ENCODE measurements around the gene GDPD5.

GDPD5 gene

DNA sequence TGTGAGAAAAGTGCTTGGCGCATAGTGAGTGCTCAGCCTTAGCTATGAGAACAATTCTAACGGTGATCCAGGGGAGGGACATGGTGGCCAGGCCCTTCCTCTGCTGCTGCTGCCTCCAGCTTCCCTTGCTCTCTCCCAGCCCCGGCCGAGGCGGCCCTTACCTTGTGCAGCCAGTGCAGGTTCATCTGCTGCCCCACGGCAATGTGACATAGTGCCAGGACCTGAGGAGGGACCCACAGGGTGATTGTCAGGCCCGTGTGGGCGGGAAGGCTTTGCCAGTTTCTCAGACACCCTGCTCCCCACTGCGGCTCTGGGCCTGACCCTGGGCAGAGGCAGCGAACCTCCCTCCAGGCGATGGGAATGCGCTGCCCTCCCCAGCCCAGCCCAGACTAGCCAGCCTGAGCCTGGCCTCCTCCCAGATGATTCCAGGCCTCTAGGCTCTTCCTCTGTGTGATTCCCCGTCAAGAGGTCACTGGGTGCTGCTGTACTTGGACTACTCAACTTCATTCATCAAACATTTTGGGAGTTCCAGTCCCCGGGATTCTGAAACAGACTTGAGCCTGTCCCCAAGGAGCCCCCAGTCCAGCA is 69.1 kb downstream of the GDPD5 start:
- H3K4me3 Mint-ChIP-seq, result no peak overlapping the region
- no peak overlapping the region for H3K27ac Mint-ChIP-seq
- H3K9me3 Mint-ChIP-seq, result no peaks in the 10 kb centered on the region
- no peaks in the 10 kb centered on the region for H3K36me3 Mint-ChIP-seq (ENCODE audit: low read depth)
- H3K4me1 Mint-ChIP-seq (ENCODE audit: low read depth), result no peaks in the 10 kb centered on the region
- H3K27me3 Mint-ChIP-seq (ENCODE audit: low read depth), result no peaks in the 10 kb centered on the region

GRCh38 chr11:75454987-75455386 is 70.8 kb downstream of the GDPD5 start:
- H3K27me3 Mint-ChIP-seq (ENCODE audit: low read depth), result no peaks in the 10 kb centered on the region
- H3K4me1 Mint-ChIP-seq (ENCODE audit: low read depth), result no peaks in the 10 kb centered on the region
- no peak overlapping the region for H3K27ac Mint-ChIP-seq
- no peak overlapping the region for H3K4me3 Mint-ChIP-seq
- H3K9me3 Mint-ChIP-seq, result no peaks in the 10 kb centered on the region
- no peaks in the 10 kb centered on the region for H3K36me3 Mint-ChIP-seq (ENCODE audit: low read depth)

DNA sequence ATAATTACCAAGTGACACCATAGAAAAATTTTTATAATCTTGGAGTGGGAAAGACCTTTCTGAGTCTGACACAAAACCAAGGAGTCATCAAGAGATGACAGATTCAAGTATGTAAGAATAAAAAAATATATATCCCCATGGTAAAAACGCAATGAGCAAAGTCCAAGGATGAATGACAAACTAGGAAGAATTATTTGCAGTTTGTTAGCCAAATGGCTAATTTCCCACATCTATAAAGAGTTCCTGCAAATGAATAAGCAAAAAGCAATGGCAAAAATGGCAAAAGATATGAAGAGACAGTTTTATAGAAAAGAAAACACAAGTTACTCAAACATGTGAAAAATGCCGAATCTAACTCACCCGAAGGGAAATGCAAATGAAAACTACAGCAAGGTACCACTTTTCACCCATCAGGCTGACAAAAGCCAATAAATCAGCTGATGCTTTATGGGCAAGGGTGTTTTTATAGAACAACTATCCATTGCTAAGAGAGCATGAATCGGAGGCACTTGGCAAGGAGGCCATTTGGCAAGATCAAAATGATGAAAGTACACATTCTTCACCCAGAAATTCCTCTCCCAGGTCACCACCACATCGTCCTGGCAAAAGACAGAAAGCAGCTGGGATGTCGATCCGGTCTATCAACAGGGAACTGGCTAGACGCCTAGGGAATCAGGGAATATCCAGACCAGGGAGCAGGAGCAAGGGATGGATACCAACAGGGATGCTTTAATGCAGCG is 71.7 kb downstream of the GDPD5 start:
- H3K27me3 Mint-ChIP-seq (ENCODE audit: low read depth), result no peaks in the 10 kb centered on the region
- no peak overlapping the region for H3K27ac Mint-ChIP-seq
- H3K4me1 Mint-ChIP-seq (ENCODE audit: low read depth), result no peaks in the 10 kb centered on the region
- H3K4me3 Mint-ChIP-seq, result no peak overlapping the region
- H3K36me3 Mint-ChIP-seq (ENCODE audit: low read depth), result no peaks in the 10 kb centered on the region
- H3K9me3 Mint-ChIP-seq, result no peaks in the 10 kb centered on the region

GRCh38 chr11:75450826-75451821 is 74.6 kb downstream of the GDPD5 start:
- no peak overlapping the region for H3K4me3 Mint-ChIP-seq
- H3K4me1 Mint-ChIP-seq (ENCODE audit: low read depth), result no peaks in the 10 kb centered on the region
- no peaks in the 10 kb centered on the region for H3K27me3 Mint-ChIP-seq (ENCODE audit: low read depth)
- no peaks in the 10 kb centered on the region for H3K9me3 Mint-ChIP-seq
- no peaks in the 10 kb centered on the region for H3K36me3 Mint-ChIP-seq (ENCODE audit: low read depth)
- no peak overlapping the region for H3K27ac Mint-ChIP-seq

GRCh38 chr11:75450236-75450635 is 75.5 kb downstream of the GDPD5 start:
- Mint-ChIP-seq H3K27ac (no peak overlapping the region), H3K9me3 (no peaks in the 10 kb centered on the region), H3K4me3 (no peak overlapping the region), H3K4me1 (ENCODE audit: low read depth) (no peaks in the 10 kb centered on the region), H3K27me3 (ENCODE audit: low read depth) (no peaks in the 10 kb centered on the region), H3K36me3 (ENCODE audit: low read depth) (no peaks in the 10 kb centered on the region)

- Mint-ChIP-seq H3K27ac (no peak overlapping the region), H3K9me3 (no peaks in the 10 kb centered on the region), H3K4me1 (ENCODE audit: low read depth) (no peaks in the 10 kb centered on the region), H3K27me3 (ENCODE audit: low read depth) (no peaks in the 10 kb centered on the region), H3K4me3 (no peak overlapping the region), H3K36me3 (ENCODE audit: low read depth) (no peaks in the 10 kb centered on the region)
Observed at GRCh38 chr11:75449776-75450175, 76.0 kb downstream of the GDPD5 start.

DNA sequence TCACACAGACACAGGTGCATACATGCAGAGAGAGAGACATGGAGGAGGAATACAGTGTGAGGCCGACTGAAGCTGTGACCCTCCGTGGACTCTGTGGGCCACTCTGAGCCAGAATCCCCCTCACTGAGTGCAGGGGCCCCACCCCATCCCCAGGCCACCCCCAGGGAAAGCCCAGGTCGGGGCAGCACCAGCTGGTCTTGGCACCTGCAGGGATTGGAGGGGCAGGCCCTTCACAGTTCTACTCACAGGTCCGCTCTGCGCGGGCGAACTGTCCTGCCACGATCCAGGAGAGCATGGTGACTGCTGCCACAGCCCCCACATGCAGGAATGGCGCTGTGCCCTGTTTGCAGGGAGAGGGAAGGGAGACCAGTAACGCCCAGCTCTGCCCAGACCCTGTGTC is 76.5 kb downstream of the GDPD5 start:
- no peak overlapping the region for H3K4me3 Mint-ChIP-seq
- no peaks in the 10 kb centered on the region for H3K27me3 Mint-ChIP-seq (ENCODE audit: low read depth)
- no peak overlapping the region for H3K27ac Mint-ChIP-seq
- H3K4me1 Mint-ChIP-seq (ENCODE audit: low read depth), result no peaks in the 10 kb centered on the region
- H3K36me3 Mint-ChIP-seq (ENCODE audit: low read depth), result no peaks in the 10 kb centered on the region
- H3K9me3 Mint-ChIP-seq, result no peaks in the 10 kb centered on the region

- H3K27ac Mint-ChIP-seq, result no peak overlapping the region
- H3K9me3 Mint-ChIP-seq, result no peaks in the 10 kb centered on the region
- no peak overlapping the region for H3K4me3 Mint-ChIP-seq
- H3K27me3 Mint-ChIP-seq (ENCODE audit: low read depth), result no peaks in the 10 kb centered on the region
- H3K36me3 Mint-ChIP-seq (ENCODE audit: low read depth), result no peaks in the 10 kb centered on the region
- H3K4me1 Mint-ChIP-seq (ENCODE audit: low read depth), result no peaks in the 10 kb centered on the region
Observed at GRCh38 chr11:75447415-75447814, 78.3 kb downstream of the GDPD5 start.

- H3K36me3 Mint-ChIP-seq (ENCODE audit: low read depth), result no peaks in the 10 kb centered on the region
- H3K4me3 Mint-ChIP-seq, result no peak overlapping the region
- no peaks in the 10 kb centered on the region for H3K9me3 Mint-ChIP-seq
- no peaks in the 10 kb centered on the region for H3K27me3 Mint-ChIP-seq (ENCODE audit: low read depth)
- H3K27ac Mint-ChIP-seq, result no peak overlapping the region
- H3K4me1 Mint-ChIP-seq (ENCODE audit: low read depth), result no peaks in the 10 kb centered on the region
Observed at GRCh38 chr11:75445315-75445953, 80.3 kb downstream of the GDPD5 start.

DNA sequence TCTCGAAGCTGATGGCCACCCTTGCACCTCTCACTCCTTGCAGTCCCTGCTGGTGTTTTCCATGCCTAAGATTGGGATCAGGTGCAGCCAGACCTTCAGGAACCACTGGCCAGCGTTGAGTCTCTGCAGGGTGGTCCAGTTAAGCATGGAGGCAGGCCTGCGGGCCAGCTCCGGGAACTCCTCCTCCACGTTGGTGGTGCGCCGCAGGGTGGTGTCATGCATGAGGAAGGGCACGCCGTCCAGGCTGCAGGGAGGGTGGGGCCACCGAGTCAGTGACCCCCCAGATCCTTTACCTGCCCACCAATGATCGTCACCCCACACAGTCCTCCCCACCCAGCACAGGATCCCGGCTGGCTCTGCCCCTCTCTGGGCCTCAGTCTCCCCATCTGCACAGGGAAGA is 82.7 kb downstream of the GDPD5 start:
- no peaks in the 10 kb centered on the region for H3K4me1 Mint-ChIP-seq (ENCODE audit: low read depth)
- H3K27me3 Mint-ChIP-seq (ENCODE audit: low read depth), result no peaks in the 10 kb centered on the region
- no peaks in the 10 kb centered on the region for H3K9me3 Mint-ChIP-seq
- H3K4me3 Mint-ChIP-seq, result no peak overlapping the region
- no peak overlapping the region for H3K27ac Mint-ChIP-seq
- no peaks in the 10 kb centered on the region for H3K36me3 Mint-ChIP-seq (ENCODE audit: low read depth)

DNA sequence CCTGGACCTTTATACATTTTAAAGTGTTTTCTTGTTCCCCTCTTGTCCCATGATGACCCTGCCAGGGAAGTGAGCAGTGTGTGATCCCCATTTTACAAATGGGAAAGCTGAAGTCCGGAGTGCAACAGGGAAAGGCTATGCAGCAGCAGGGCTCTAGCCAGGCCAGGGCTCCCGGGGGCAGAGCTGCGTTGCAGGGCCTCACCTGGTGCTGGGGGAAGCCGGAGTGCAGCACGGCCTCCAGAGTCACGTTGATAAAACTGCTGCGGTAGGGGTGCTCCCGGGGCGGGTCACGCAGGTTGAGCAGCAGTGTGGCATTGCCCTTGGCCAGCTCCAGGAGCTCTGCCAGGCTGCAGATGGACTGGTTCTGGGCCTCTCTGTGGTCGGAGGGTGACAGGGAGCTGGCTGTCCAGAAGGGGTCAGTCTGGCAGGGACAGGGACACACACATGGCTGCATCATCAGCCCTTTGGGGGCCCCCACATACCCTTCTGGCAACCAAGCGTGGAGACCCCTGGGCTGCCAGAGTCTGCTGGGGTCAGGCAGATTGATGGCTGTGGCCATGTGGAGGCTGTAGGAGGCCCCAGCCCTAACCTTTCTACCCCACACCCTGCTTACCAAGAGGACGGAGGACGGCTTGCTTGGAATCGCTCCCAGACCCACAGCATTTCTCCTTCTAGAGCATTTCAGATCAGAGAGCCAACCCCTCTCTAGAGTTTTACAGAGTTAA is 83.4 kb downstream of the GDPD5 start:
- no peak overlapping the region for H3K27ac Mint-ChIP-seq
- H3K4me3 Mint-ChIP-seq, result no peak overlapping the region
- no peaks in the 10 kb centered on the region for H3K4me1 Mint-ChIP-seq (ENCODE audit: low read depth)
- no peaks in the 10 kb centered on the region for H3K36me3 Mint-ChIP-seq (ENCODE audit: low read depth)
- no peaks in the 10 kb centered on the region for H3K9me3 Mint-ChIP-seq
- no peaks in the 10 kb centered on the region for H3K27me3 Mint-ChIP-seq (ENCODE audit: low read depth)

DNA sequence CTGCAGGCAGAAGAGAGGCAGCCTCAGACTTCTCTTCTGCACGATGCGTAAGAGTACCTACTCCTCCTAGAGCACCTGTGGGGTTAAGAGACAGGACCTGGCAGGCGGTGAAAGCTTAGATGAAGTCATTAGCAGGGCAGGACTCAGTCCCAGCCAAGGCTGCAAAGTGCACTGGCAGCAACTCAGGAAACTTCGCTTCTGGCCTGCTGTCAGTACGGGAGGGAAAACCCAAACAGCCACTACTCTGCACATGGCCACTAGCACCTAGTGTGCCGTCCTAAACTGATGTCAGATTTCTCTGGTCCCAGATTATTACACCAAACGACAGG is 84.0 kb downstream of the GDPD5 start:
- no peaks in the 10 kb centered on the region for H3K36me3 Mint-ChIP-seq (ENCODE audit: low read depth)
- H3K4me3 Mint-ChIP-seq, result no peak overlapping the region
- no peak overlapping the region for H3K27ac Mint-ChIP-seq
- no peaks in the 10 kb centered on the region for H3K9me3 Mint-ChIP-seq
- H3K27me3 Mint-ChIP-seq (ENCODE audit: low read depth), result no peaks in the 10 kb centered on the region
- no peaks in the 10 kb centered on the region for H3K4me1 Mint-ChIP-seq (ENCODE audit: low read depth)

DNA sequence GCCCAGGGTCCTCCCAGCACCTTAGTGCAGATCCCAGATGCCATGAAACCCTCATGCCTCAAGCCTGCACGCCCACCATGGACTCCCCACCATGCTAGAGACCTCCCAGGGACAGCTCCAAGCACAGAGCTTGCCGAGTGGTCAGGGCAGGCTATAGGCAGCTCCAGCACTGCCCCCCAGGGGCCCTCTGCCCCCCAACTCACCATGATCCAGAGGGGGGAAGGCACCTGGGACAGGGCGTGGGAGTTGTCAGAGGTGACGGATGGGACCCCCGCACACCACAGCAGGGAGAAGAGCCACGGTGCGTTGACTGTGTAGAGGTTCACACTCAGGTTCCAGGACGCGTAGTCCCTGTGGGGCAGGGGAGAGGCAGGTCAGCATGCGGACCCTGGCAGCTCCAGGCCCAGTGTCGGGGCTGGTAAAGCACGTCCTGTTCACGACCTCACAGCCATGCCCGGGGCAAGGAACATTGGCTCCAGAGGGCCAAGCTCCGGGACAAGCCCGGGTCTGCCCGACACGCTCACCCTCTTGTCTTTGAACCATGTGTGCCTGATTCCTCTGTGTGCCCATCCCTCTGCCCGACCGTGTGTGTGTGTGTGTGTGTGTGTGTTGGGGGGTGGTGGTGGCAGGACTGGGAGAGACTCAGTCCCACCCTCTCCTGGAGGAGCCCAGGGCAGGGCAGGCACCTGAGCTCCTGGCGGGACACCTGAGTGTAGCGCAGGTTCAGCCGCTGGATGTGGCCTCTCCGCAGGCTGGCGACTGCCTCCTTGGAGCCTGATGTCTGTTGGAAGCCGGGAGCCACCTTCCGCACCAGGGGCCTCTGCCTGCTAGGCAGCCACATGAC is 84.6 kb downstream of the GDPD5 start:
- H3K27me3 Mint-ChIP-seq (ENCODE audit: low read depth), result no peaks in the 10 kb centered on the region
- no peak overlapping the region for H3K27ac Mint-ChIP-seq
- H3K9me3 Mint-ChIP-seq, result no peaks in the 10 kb centered on the region
- no peaks in the 10 kb centered on the region for H3K4me1 Mint-ChIP-seq (ENCODE audit: low read depth)
- H3K4me3 Mint-ChIP-seq, result no peak overlapping the region
- H3K36me3 Mint-ChIP-seq (ENCODE audit: low read depth), result no peaks in the 10 kb centered on the region

Measured in T-helper 1 cell treated with Interleukin-12 subunit alpha and Interleukin-12 subunit beta and Interleukin-4 antibody, amounts not matched to agents 30 μg/mL and 1 μg/mL, for 36 hours (primary cell).